Keratinocyte (primary cell): ENCODE results near the gene BLTP2. TPM values are rescaled to one million over a fixed set of nuclear protein-coding genes. Genes with fewer than 3 reads are reported as not detected.

Source experiments
- DNase-seq: peaks from one replicate; pipeline ENCODE4 v3.0.0-alpha.2; 2011; ENCODE audit warnings: low read depth, missing footprints, low spot score
- FAIRE-seq: peaks from 2 replicates; lab custom pipeline; 2011; peaks lifted over from hg19 to GRCh38; lab: Jason Lieb, UNC
- H2AFZ ChIP-seq: 2 replicates; pipeline ENCODE4 v1.6.0; 2012; ENCODE audit warnings: low read length, control low read depth, inconsistent platforms; ENCODE audit not compliant: control insufficient read depth
- H3K27ac ChIP-seq: 2 replicates; pipeline ENCODE4 v1.5.1; 2011; ENCODE audit warnings: low read length; ENCODE audit not compliant: control insufficient read depth, insufficient read depth
- H3K27me3 ChIP-seq: 3 replicates; pipeline ENCODE4 v1.6.0; 2011; ENCODE audit warnings: low read length; ENCODE audit not compliant: control insufficient read depth, insufficient read depth; ENCODE audit errors: extremely low read depth
- H3K36me3 ChIP-seq, 2 experiments: 2 replicates in 1 of 2; 3 replicates in 1 of 2; pipeline ENCODE4 v1.5.1; 2011; ENCODE audit warnings: low read length in 2 of 2, mild to moderate bottlenecking in 1 of 2; ENCODE audit not compliant: control insufficient read depth in 2 of 2, insufficient read depth in 2 of 2; ENCODE audit errors: extremely low read depth in 1 of 2
- H3K4me1 ChIP-seq: 3 replicates; pipeline ENCODE4 v1.5.1; 2011; ENCODE audit warnings: low read length; ENCODE audit not compliant: control insufficient read depth, insufficient read depth; ENCODE audit errors: extremely low read depth
- H3K4me2 ChIP-seq: 3 replicates; pipeline ENCODE4 v1.6.0; 2011; ENCODE audit warnings: low read depth, low read length; ENCODE audit not compliant: control insufficient read depth, insufficient read depth; ENCODE audit errors: extremely low read depth
- H3K4me3 ChIP-seq, 3 experiments: fragments of 200-600 bp in 1 of 3; sonication (generic) in 1 of 3; 2 replicates in 2 of 3; 3 replicates in 1 of 3; pipeline ENCODE4 v1.5.1; 2011 to 2016; ENCODE audit warnings: low read length in 3 of 3, mild to moderate bottlenecking in 3 of 3, control low read depth in 2 of 3, inconsistent platforms in 1 of 3, low read depth in 1 of 3, mixed read lengths in 1 of 3, mixed run types in 1 of 3, moderate library complexity in 1 of 3; ENCODE audit not compliant: control insufficient read depth in 2 of 3, insufficient read depth in 2 of 3; ENCODE audit errors: extremely low read depth in 1 of 3
- H3K79me2 ChIP-seq: 2 replicates; pipeline ENCODE4 v1.6.0; 2012; ENCODE audit warnings: low read length; ENCODE audit not compliant: control insufficient read depth, insufficient read depth
- H3K9ac ChIP-seq: 3 replicates; pipeline ENCODE4 v1.6.0; 2011; ENCODE audit warnings: low read length; ENCODE audit not compliant: control insufficient read depth, insufficient read depth; ENCODE audit errors: extremely low read depth
- H3K9me1 ChIP-seq: 3 replicates; pipeline ENCODE4 v1.6.0; 2011; ENCODE audit warnings: low read length; ENCODE audit not compliant: control insufficient read depth, insufficient read depth; ENCODE audit errors: extremely low read depth
- H3K9me3 ChIP-seq: 2 replicates; pipeline ENCODE4 v1.5.1; 2012; ENCODE audit warnings: low read depth, low read length; ENCODE audit not compliant: control insufficient read depth
- H4K20me1 ChIP-seq: 3 replicates; pipeline ENCODE4 v1.6.0; 2011; ENCODE audit warnings: low read length; ENCODE audit not compliant: control insufficient read depth, insufficient read depth; ENCODE audit errors: extremely low read depth
- CTCF ChIP-seq, 3 experiments: IDR thresholded peaks in 1 of 3; conservative IDR thresholded peaks in 1 of 3; optimal IDR thresholded peaks in 1 of 3; 2 replicates in 2 of 3; 3 replicates in 1 of 3; pipeline versions ENCODE3 to v1.5.1; 2011; ENCODE audit warnings: low read length in 3 of 3, mild to moderate bottlenecking in 3 of 3, moderate library complexity in 2 of 3, control low read depth in 1 of 3, inconsistent platforms in 1 of 3; ENCODE audit not compliant: insufficient read depth in 2 of 3; ENCODE audit errors: extremely low read depth in 1 of 3
- EZH2 ChIP-seq: IDR thresholded peaks from one replicate; pipeline ENCODE4 v1.6.1; 2012; ENCODE audit warnings: inconsistent platforms, mild to moderate bottlenecking, low read length, moderate library complexity
- dilution Hi-C: fragments of 300-500 bp; cut with MboI; formaldehyde crosslinking; loops from one replicate; pipeline ENCODE4 v1.7.0; 2020; ENCODE audit warnings: low sequenced_read_pairs; ENCODE audit not compliant: extremely low pct_ligation_motif_present
- polyA plus RNA-seq, 5 experiments: library from polyadenylated mRNA; depleted of rRNA in 3 of 5; stranded (reverse) in 3 of 5; stranded (forward) in 1 of 5; unstranded in 1 of 5; fragments of >200 nt; gene quantifications; 1 replicate in 1 of 5; 2 replicates in 3 of 5; 3 replicates in 1 of 5; pipeline versions ENCODE4 v1.2.1 to v1.2.3, GENCODE V29; 2011 to 2012; ENCODE audit warnings: missing spikeins in 2 of 5, low read depth in 1 of 5, low replicate concordance in 1 of 5

BLTP2 gene
- polyA plus RNA-seq, 1 donor (not counting 4 experiments of a cell fraction or from before 2014, with no cell fraction given) = 98.2 TPM

GRCh38 chr17:28689011-28689410 is 44.1 kb upstream of the BLTP2 start:
- H3K36me3 ChIP-seq = peaks cover 54 to 56% of the 10 kb centered on the region in 2 experiments
- H3K9me1 ChIP-seq = no peaks in the 10 kb centered on the region
- no peaks in the 10 kb centered on the region for H3K79me2 ChIP-seq
- H3K27ac ChIP-seq = no peak overlapping the region
- H3K4me1 ChIP-seq = no peaks in the 10 kb centered on the region
- H2AFZ ChIP-seq = no peak overlapping the region
- FAIRE-seq (no peak), DNase-seq (no peak)
- dilution Hi-C loops = no loop called here
- H4K20me1 ChIP-seq = peaks cover 2% of the 10 kb centered on the region
- no peak overlapping the region for H3K4me2 ChIP-seq
- H3K9ac ChIP-seq = no peak overlapping the region
- no peak overlapping the region for H3K4me3 ChIP-seq
- no peaks in the 10 kb centered on the region for H3K9me3 ChIP-seq
- no peaks in the 10 kb centered on the region for H3K27me3 ChIP-seq
- TF ChIP-seq EZH2 (no peak), CTCF (optimal IDR thresholded peaks at IDR 0.05 in 1 of 3, IDR thresholded peaks at IDR 0.05 in 1 of 3, conservative IDR thresholded peaks at IDR 0.05 in 1 of 3; ENCODE audit: extremely low read depth in 1 of 3, insufficient read depth in 2 of 3, low read length in 3 of 3) (no peak)

GRCh38 chr17:28688481-28688880 is 43.5 kb upstream of the BLTP2 start:
- Histone ChIP-seq H3K79me2 (no peaks in the 10 kb centered on the region), H3K9ac (no peak overlapping the region), H3K27ac (no peak overlapping the region), H3K36me3 (peaks cover 51 to 54% of the 10 kb centered on the region in 2 experiments), H3K9me3 (no peaks in the 10 kb centered on the region), H3K9me1 (no peaks in the 10 kb centered on the region), H4K20me1 (peaks cover 2% of the 10 kb centered on the region), H3K4me2 (no peak overlapping the region), H3K4me1 (no peaks in the 10 kb centered on the region), H3K4me3 (no peak overlapping the region), H2AFZ (no peak overlapping the region), H3K27me3 (no peaks in the 10 kb centered on the region)
- DNase-seq = no peak
- FAIRE-seq = no peak
- dilution Hi-C loops = no loop called here
- TF ChIP-seq EZH2 = no peak
- no peak for TF ChIP-seq CTCF (optimal IDR thresholded peaks at IDR 0.05 in 1 of 3, IDR thresholded peaks at IDR 0.05 in 1 of 3, conservative IDR thresholded peaks at IDR 0.05 in 1 of 3; ENCODE audit: extremely low read depth in 1 of 3, insufficient read depth in 2 of 3, low read length in 3 of 3)
